Small intestine (tissue), 7 donors: ENCODE measurements around the gene PAM. TPM values are rescaled to one million over a fixed set of nuclear protein-coding genes. Genes with fewer than 3 reads are reported as not detected.

Experiments used
- DNase-seq, 2 donors: peaks; one replicate each; pipeline versions ENCODE4 v3.0.0 to v3.0.0-alpha.2; 2013
- FAIRE-seq: peaks from 2 replicates; lab custom pipeline; 2012; peaks lifted over from hg19 to GRCh38; lab: Jason Lieb, UNC
- H3K27ac ChIP-seq, 3 donors: one replicate each; pipeline ENCODE4 v1.5.1; 2013; ENCODE audit warnings: low read length in 2 of 3, mild to moderate bottlenecking in 2 of 3, control low read depth in 1 of 3, inconsistent platforms in 1 of 3, low read depth in 1 of 3, moderate library complexity in 1 of 3
- H3K27me3 ChIP-seq, 3 donors: one replicate each; pipeline ENCODE4 v1.6.1; 2013; ENCODE audit warnings: low read length in 3 of 3, inconsistent platforms in 1 of 3; ENCODE audit not compliant: control insufficient read depth in 3 of 3, insufficient read depth in 3 of 3
- H3K36me3 ChIP-seq, 3 donors: one replicate each; pipeline ENCODE4 v1.6.1; 2013; ENCODE audit warnings: low read length in 3 of 3, inconsistent platforms in 1 of 3, low read depth in 1 of 3, mild to moderate bottlenecking in 1 of 3, moderate library complexity in 1 of 3; ENCODE audit not compliant: control insufficient read depth in 3 of 3, insufficient read depth in 2 of 3
- H3K4me1 ChIP-seq, 3 donors: one replicate each; pipeline ENCODE4 v1.6.1; 2013; ENCODE audit warnings: low read length in 2 of 3, inconsistent platforms in 1 of 3, low read depth in 1 of 3, mild to moderate bottlenecking in 1 of 3, moderate library complexity in 1 of 3; ENCODE audit not compliant: control insufficient read depth in 3 of 3, insufficient read depth in 2 of 3
- H3K4me3 ChIP-seq, 3 donors: one replicate each; pipeline ENCODE4 v1.5.1; 2013; ENCODE audit warnings: low read length in 3 of 3, control low read depth in 1 of 3, inconsistent platforms in 1 of 3, low read depth in 1 of 3, mild to moderate bottlenecking in 1 of 3, moderate library complexity in 1 of 3
- H3K9me3 ChIP-seq, 2 donors: one replicate each; pipeline ENCODE4 v1.6.1; 2013; ENCODE audit warnings: low read depth in 1 of 2, low read length in 1 of 2; ENCODE audit not compliant: control insufficient read depth in 2 of 2, insufficient read depth in 1 of 2
- WGBS, 3 donors: extraction: QIAGEN DNeasy Blood & Tissue Kit; methylation state at CpG; one replicate each; pipeline ENCODE4 v1.1.7; 2013; 5-methylcytosine and 5-hydroxymethylcytosine counted together
- polyA plus RNA-seq, 4 donors: library from polyadenylated mRNA; stranded (reverse) in 3 of 4; unstranded in 1 of 4; fragments of 200-250 nt in 3 of 4; fragments of 120-200 nt in 1 of 4; gene quantifications; one replicate each; pipeline versions ENCODE4 v1.2.1 to v1.2.3, GENCODE V29; 2013
- donor health status: healthy with polysubstance abuse.
- donor health status: control.
- donor health status: control.
- donor health status: Bipolar disorder and iron deficiency.
- donor health status: healthy.

PAM gene
- polyA plus RNA-seq, 4 donors, result 40.3 to 110 (median 59.8) TPM

DNA sequence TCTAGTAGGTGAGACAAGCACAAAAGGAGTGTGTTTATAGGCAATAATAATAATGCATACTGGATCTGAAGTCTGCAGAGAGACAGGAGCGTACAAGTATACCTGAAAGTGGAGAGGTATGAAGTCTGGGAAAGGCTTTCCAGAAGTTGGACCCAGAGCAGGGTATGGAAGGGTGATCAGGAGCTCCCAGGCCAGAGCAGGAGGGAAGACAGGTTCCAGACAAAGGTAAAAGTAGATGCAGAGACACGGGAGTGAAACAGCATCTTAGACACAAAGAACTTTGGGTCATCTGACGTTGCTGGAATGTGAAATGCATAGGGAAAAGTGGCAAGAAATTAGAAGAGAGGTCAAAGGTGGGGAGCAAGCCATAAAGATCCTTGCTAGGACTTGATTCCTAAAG, 175.1 kb downstream of the PAM start:
- no peak for FAIRE-seq
- H3K27ac ChIP-seq, result no peak overlapping the region
- WGBS, 3 donors, result 83 to 92% (median 83%) methylated on average over 3 of the region's 3 CpGs
- H3K4me1 ChIP-seq, result no peaks in the 10 kb centered on the region
- no peaks in the 10 kb centered on the region for H3K9me3 ChIP-seq
- H3K27me3 ChIP-seq, result no peaks in the 10 kb centered on the region
- peaks cover 0 to 3% (median 0%) of the 10 kb centered on the region in 3 donors for H3K36me3 ChIP-seq
- no peak for DNase-seq
- no peak overlapping the region for H3K4me3 ChIP-seq

GRCh38 chr5:102931085-102931725, 176.1 kb downstream of the PAM start:
- 72 to 91% (median 85%) methylated on average over 6 of the region's 6 CpGs for WGBS, 3 donors
- Histone ChIP-seq H3K36me3 (peaks cover 0 to 3% (median 0%) of the 10 kb centered on the region in 3 donors), H3K27me3 (no peaks in the 10 kb centered on the region), H3K27ac (no peak overlapping the region), H3K4me1 (no peaks in the 10 kb centered on the region), H3K4me3 (no peak overlapping the region), H3K9me3 (no peaks in the 10 kb centered on the region)
- DNase-seq (no peak), FAIRE-seq (no peak)

GRCh38 chr5:102932781-102933180, 177.7 kb downstream of the PAM start:
- Histone ChIP-seq H3K27me3 (no peaks in the 10 kb centered on the region), H3K36me3 (peaks cover 0 to 3% (median 2%) of the 10 kb centered on the region in 3 donors), H3K4me1 (no peaks in the 10 kb centered on the region), H3K27ac (no peak overlapping the region), H3K9me3 (no peaks in the 10 kb centered on the region), H3K4me3 (no peak overlapping the region)
- 71 to 84% (median 73%) methylated on average over 6 of the region's 6 CpGs for WGBS, 3 donors
- DNase-seq (no peak), FAIRE-seq (no peak)

DNA sequence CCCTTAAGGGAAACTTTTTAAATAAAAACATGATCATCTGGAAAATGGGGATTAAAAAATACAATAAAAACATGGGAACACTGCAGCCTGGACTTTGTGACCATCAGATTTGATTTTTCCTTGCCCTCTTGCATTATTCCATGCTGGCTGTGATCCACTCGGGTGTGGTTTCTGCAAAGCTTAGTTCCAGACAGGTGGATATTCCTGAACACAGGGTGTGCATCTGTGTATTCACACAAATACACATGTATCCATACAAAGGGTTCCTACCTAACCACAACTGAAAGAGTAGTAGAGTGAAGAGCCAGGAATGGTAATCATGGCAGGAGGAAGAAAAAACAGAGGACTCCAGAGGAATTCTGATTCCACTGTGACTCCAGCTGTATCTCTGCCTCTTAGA, 178.2 kb downstream of the PAM start:
- DNase-seq, result peak in 1 of 2 donors; percentile 26
- no peak for FAIRE-seq
- Histone ChIP-seq H3K27ac (no peak overlapping the region), H3K4me1 (no peaks in the 10 kb centered on the region), H3K4me3 (no peak overlapping the region), H3K36me3 (peaks cover 0 to 3% (median 2%) of the 10 kb centered on the region in 3 donors), H3K9me3 (no peaks in the 10 kb centered on the region), H3K27me3 (no peaks in the 10 kb centered on the region)
- 30 to 73% (median 40%) methylated on average over 1 of the region's 1 CpG for WGBS, 3 donors

DNA sequence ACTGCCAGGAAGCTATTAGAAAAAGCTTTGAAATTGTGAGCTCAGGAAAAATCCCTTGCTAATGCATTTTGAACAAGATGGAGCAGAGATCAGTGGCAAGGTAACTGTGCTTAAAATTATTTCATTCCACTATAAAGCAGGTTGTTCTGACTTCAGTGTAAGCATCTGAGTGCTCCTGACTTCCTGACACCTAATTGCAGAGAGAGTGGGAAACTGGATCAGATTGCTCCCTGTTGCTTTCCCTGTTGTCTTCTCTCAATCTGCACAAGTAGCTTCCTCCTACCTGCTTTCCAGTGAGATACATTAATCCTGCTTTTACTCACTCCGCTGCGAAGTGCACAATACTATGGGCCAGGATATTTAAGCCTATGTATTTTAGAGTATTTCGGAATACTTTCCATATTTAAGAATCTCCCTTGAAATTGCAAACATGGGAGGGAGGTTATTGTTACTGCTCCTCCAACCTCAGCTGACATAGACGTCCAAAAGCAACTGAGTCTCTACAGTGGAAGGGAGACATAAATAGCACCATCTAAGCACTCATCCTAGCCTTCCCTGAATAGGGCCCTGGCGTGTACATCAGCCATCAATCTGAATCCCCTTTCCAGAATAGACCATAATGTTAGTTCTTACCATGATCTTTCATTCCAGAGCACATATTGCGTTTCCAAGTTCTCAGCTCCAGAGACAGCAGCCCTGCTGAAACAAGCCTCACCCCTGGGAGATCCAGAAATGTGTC, 178.8 kb downstream of the PAM start:
- peaks cover 0 to 3% (median 2%) of the 10 kb centered on the region in 3 donors for H3K36me3 ChIP-seq
- DNase-seq (no peak), FAIRE-seq (no peak)
- H3K4me1 ChIP-seq, result no peaks in the 10 kb centered on the region
- H3K9me3 ChIP-seq, result no peaks in the 10 kb centered on the region
- 93 to 96% (median 96%) methylated on average over 6 of the region's 6 CpGs for WGBS, 3 donors
- H3K27ac ChIP-seq, result no peak overlapping the region
- H3K4me3 ChIP-seq, result no peak overlapping the region
- H3K27me3 ChIP-seq, result no peaks in the 10 kb centered on the region

DNA sequence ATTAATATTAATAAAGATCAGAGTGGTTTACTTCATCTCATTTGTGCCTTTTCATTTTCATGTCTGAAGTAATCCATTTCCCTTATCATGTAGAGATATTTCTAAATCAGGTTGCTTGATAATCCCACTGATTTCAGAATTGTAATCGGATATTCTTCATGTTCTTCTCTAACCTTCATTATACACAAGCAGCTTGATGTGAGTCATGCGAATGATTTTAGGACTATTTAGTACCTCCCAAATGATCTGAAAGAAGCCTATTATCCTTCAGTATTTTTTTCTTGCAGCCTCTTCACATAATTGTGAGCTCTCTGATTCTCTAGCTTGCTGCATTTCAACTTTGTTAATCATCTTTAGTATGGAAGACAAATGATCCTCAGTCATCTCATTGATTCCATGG, 182.8 kb downstream of the PAM start:
- no peaks in the 10 kb centered on the region for H3K4me1 ChIP-seq
- no peaks in the 10 kb centered on the region for H3K27me3 ChIP-seq
- 91 to 97% (median 93%) methylated on average over 2 of the region's 2 CpGs for WGBS, 3 donors
- H3K4me3 ChIP-seq, result no peak overlapping the region
- FAIRE-seq (no peak), DNase-seq (no peak)
- H3K9me3 ChIP-seq, result no peaks in the 10 kb centered on the region
- H3K36me3 ChIP-seq, result peaks cover 0 to 5% (median 2%) of the 10 kb centered on the region in 3 donors
- H3K27ac ChIP-seq, result no peak overlapping the region

GRCh38 chr5:102941111-102941510, 186.0 kb downstream of the PAM start:
- H3K36me3 ChIP-seq, result peaks cover 0 to 3% (median 2%) of the 10 kb centered on the region in 3 donors
- H3K9me3 ChIP-seq, result no peaks in the 10 kb centered on the region
- no peaks in the 10 kb centered on the region for H3K27me3 ChIP-seq
- FAIRE-seq (no peak), DNase-seq (no peak)
- H3K27ac ChIP-seq, result no peak overlapping the region
- no peak overlapping the region for H3K4me3 ChIP-seq
- WGBS, 3 donors, result 89 to 96% (median 95%) methylated on average over 5 of the region's 5 CpGs
- H3K4me1 ChIP-seq, result no peaks in the 10 kb centered on the region

GRCh38 chr5:102946414-102946813, 191.3 kb downstream of the PAM start:
- peaks cover 0 to 5% (median 0%) of the 10 kb centered on the region in 3 donors for H3K36me3 ChIP-seq
- H3K4me1 ChIP-seq, result no peaks in the 10 kb centered on the region
- H3K27ac ChIP-seq, result no peak overlapping the region
- H3K4me3 ChIP-seq, result no peak overlapping the region
- H3K27me3 ChIP-seq, result no peaks in the 10 kb centered on the region
- H3K9me3 ChIP-seq, result no peaks in the 10 kb centered on the region
- FAIRE-seq (no peak), DNase-seq (no peak)
